MM.1S (cell line): ENCODE results near the gene CCDC169.

Experiments used
- EZH2phosphoT487 ChIP-seq: fragments of 300-600 bp; sonication (generic); IDR thresholded peaks from 2 replicates; pipeline ENCODE4 v1.6.1; 2018; ENCODE audit warnings: antibody characterized with exemption, low read length
- TF ChIP-seq, protein P1 (sequence below): fragments of 300-600 bp; sonication (generic); IDR thresholded peaks from 2 replicates; pipeline ENCODE4 v1.5.1; 2016; ENCODE audit warnings: antibody characterized with exemption, low read length, mixed read lengths

GRCh38 chr13:36302289-36302688 is 4.7 kb upstream of the CCDC169 start:
- no peak for TF ChIP-seq EZH2phosphoT487
- TF ChIP-seq, protein P1, sequence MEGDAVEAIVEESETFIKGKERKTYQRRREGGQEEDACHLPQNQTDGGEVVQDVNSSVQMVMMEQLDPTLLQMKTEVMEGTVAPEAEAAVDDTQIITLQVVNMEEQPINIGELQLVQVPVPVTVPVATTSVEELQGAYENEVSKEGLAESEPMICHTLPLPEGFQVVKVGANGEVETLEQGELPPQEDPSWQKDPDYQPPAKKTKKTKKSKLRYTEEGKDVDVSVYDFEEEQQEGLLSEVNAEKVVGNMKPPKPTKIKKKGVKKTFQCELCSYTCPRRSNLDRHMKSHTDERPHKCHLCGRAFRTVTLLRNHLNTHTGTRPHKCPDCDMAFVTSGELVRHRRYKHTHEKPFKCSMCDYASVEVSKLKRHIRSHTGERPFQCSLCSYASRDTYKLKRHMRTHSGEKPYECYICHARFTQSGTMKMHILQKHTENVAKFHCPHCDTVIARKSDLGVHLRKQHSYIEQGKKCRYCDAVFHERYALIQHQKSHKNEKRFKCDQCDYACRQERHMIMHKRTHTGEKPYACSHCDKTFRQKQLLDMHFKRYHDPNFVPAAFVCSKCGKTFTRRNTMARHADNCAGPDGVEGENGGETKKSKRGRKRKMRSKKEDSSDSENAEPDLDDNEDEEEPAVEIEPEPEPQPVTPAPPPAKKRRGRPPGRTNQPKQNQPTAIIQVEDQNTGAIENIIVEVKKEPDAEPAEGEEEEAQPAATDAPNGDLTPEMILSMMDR = no peak
